Measurements from ENCODE around the gene ADAP1.
"Not testable (repeated sequence)": the region's sequence is repeated elsewhere in the genome, so short reads cannot be mapped to it uniquely, and the experiment has no call there.

Gene ADAP1

GRCh38 chr7:910441-910861 lies 44.0 kb downstream of the ADAP1 start:
- TF ChIP-seq CTCF (IDR thresholded peaks at IDR 0.05) = no peak
- Histone ChIP-seq H3K4me1 (peaks cover 0 to 16% (median 2%) of the 10 kb centered on the region in 4 donors), H3K27ac (no peak overlapping the region), H3K4me3 (no peak overlapping the region), H3K36me3 (no peaks in the 10 kb centered on the region), H3K27me3 (no peaks in the 10 kb centered on the region), H3K9me3 (no peaks in the 10 kb centered on the region)
- intact Hi-C loops (cut with DNase I; ENCODE audit: low total_unique reads) = no loop called here
- no peak for DNase-seq

- Histone ChIP-seq H3K4me1 (peaks cover 0 to 17% (median 3%) of the 10 kb centered on the region in 4 donors), H3K27me3 (peaks cover 0 to 3% of the 10 kb centered on the region in 2 donors), H3K36me3 (no peaks in the 10 kb centered on the region), H3K27ac (no peak overlapping the region), H3K9me3 (no peaks in the 10 kb centered on the region), H3K4me3 (peak overlapping the region; percentile 34 to 52)
- DNase-seq = peak; percentile 86 to 88
- no peak for TF ChIP-seq CTCF (IDR thresholded peaks at IDR 0.05)
- intact Hi-C loops (cut with DNase I; ENCODE audit: low total_unique reads) = no loop called here
Observed at GRCh38 chr7:909358-910329, 44.8 kb downstream of the ADAP1 start.

GRCh38 chr7:908591-909357 lies 45.7 kb downstream of the ADAP1 start:
- H3K36me3 ChIP-seq; H3K27ac ChIP-seq; intact Hi-C loops (cut with DNase I; ENCODE audit: low total_unique reads); H3K27me3 ChIP-seq; H3K9me3 ChIP-seq: not testable (repeated sequence)
- peak in 1 of 2 donors; percentile 54 for DNase-seq
- Histone ChIP-seq H3K4me1 (peaks cover 0 to 17% (median 5%) of the 10 kb centered on the region in 4 donors), H3K4me3 (peak overlapping the region; percentile 34 to 52)
- peak; percentile 78 to 81 for TF ChIP-seq CTCF (IDR thresholded peaks at IDR 0.05)

GRCh38 chr7:908159-908581 lies 46.3 kb downstream of the ADAP1 start:
- Histone ChIP-seq H3K4me3 (no peak overlapping the region), H3K36me3 (no peaks in the 10 kb centered on the region), H3K4me1 (peaks cover 0 to 17% (median 5%) of the 10 kb centered on the region in 4 donors), H3K27me3 (peaks cover 0 to 13% of the 10 kb centered on the region in 2 donors), H3K27ac (no peak overlapping the region), H3K9me3 (no peaks in the 10 kb centered on the region)
- intact Hi-C loops (cut with DNase I; ENCODE audit: low total_unique reads) = no loop called here
- TF ChIP-seq CTCF (IDR thresholded peaks at IDR 0.05) = no peak
- DNase-seq = no peak

- no peak for TF ChIP-seq CTCF (IDR thresholded peaks at IDR 0.05)
- Histone ChIP-seq H3K4me1 (peaks cover 0 to 17% (median 5%) of the 10 kb centered on the region in 4 donors), H3K27me3 (peaks cover 0 to 13% of the 10 kb centered on the region in 2 donors), H3K27ac (no peak overlapping the region), H3K4me3 (no peak overlapping the region), H3K9me3 (no peaks in the 10 kb centered on the region), H3K36me3 (no peaks in the 10 kb centered on the region)
- intact Hi-C loops (cut with DNase I; ENCODE audit: low total_unique reads) = no loop called here
- peak in 1 of 2 donors; percentile 52 for DNase-seq
Observed at GRCh38 chr7:907158-907980, 47.1 kb downstream of the ADAP1 start.
